GM21423 (cell line): ENCODE results near the gene TRPM5.

Source experiments
- ATAC-seq: cut with Tn5 transposase; IDR thresholded peaks from one replicate; pipeline ENCODE4 v1.9.1; 2021; ENCODE audit warnings: mild to moderate bottlenecking, moderate library complexity; ENCODE audit not compliant: unreplicated experiment

The TRPM5 gene

DNA sequence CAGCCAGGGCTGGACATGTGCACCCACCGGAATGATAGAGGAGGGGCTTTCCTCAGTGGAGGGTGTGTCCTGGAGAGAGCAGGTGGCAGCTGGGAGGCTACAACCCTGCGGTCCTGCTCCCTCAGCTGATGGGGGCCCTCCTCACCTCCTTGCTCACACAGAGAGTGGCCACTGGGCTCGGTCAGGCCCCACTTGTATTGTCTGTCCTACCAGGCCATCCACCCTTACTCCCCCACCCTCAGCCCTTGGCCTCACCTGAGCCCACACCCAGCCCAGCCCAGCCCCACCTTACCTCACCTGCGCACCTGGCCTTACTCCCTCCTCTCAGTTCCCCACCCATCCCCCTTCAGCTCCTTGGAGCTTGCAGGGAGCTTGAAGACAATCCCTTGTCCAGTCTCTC, 3.1 kb downstream of the TRPM5 start:
- ATAC-seq: no peak

DNA sequence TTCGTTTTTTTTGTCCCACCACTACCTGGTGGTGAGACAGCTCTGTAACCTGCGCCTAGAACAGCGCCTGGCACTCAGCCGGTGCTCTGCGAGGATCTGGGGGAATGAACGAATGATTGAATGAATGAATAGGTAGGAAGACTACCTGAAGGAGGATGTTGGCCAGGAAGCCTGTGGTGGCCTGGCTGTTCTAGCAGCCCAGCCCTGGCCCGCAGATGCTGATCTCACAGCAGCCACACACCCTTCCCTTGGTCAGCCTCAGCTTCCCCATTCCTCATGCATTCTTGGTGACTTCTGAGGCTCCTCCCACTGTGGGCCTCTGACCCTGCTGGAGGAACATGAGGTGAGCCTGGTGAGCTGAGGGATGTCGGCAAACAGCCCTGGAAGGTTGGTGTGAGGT, 3.7 kb downstream of the TRPM5 start:
- no peak for ATAC-seq

DNA sequence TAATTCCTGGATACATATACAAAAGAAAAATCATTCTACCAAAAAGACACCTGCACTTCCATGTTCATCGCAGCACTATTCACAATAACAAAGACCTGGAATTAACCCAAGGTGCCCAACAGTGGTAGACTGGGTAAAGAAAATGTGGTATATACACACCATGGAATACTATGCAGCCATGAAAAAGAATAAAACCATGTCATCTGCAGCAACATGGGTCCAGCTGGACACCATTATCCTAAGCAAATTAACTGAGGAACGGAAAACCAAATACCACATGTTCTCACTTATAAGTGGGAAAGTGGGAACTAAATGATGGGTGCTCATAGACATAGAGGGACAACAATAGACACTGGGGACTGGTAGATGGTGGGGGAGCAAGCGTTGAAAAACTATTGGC, 4.5 kb downstream of the TRPM5 start:
- no peak for ATAC-seq

DNA sequence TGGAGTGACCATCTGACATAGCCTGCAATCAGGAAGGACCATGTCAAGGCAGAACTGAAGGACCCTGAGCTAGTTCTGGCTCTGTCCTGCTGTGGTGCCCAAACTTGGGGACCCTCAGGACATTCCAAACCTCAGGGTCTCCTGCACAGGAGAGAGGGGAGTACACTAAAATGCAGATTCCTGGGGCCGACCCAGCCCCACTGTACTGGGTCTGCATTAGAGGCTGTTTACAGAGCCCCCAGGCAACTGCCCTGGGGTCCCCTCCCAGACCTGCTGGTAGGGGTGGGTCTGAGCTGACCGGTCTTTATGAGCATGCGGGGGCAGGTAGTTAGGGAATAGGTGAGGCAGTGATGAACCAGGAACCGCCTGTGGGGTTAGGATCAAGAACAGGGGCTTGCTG, 6.8 kb downstream of the TRPM5 start:
- ATAC-seq: no peak

DNA sequence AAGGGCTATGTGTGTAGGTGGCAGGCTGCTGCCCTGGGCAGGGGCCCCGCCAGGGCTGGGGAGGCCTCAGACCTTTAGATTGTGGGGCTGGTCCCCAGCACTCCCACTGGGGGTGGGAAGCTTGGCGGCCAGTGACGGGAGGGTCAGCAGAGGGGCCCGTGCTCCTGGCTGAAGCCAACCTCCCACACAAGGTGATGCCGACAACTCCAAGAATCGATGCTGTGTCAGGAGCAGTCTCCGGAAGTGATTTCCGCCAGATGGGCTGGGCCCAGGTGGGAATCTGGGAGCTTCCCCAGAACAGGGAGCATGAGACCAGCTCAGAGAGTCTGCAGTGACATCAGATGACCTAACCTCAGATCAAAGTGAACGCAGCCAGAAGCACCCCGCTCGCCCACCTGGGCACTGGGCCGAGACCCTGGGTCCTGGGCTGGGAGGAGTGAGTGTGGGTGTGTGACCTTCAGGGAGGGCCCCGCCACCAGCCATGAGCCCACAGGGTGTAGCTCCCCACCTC, 7.7 kb downstream of the TRPM5 start:
- ATAC-seq: no peak

DNA sequence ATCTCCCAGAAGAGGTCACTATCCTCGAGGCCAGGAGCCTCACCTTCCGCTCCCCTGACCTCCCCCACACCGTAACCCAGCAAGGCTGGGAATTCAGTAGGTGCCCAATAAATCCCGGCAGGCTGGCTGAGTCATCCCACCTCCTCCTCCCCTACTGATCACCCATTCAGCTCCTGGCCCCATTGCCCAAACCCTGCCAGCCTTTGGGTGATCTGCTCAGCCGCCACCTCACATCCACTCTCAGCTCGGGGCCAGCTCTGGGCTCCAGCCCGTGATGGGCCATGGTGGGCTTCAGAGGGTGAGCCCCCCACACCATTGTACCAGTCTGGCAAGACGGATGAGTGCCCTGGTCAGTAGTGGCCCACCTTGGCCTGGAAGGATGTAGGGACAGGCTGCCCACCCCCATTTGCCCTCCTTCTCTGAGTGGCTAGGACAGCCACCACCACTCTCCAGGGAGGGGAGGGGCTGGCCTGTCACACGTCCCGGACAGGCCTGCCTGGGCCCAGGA, 8.2 kb downstream of the TRPM5 start:
- ATAC-seq: no peak

DNA sequence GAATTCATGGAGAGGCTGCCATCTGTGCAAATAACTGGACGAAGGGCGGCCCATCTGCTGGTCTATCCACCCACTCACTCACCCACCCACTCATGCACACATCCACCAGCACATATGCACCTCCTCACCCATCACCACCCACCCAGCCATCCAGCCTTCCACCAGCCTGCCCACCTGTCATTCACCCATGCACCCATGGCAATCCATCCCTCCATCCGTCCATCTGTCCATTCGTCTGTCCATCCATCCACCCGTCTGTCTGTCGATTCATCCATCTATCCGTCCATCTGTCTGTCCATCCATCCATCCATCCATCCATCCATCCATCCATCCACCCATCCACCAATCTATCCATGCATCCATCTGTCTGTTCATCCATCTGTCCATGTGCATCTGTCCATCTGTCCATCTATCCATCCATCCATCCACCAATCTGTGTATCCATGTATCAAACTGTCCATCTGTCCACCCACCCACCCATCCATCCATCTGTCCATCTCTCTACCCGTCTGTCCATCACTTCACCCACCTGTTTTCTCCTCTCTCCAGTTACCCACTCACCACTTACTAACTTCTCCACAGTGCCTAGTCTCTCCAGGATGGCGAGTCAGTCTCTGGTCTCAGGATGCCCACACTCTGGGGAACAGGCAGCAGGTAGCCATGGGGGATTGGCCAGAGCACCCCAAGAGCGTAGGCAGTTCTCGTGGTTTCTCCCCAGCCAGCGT, 8.9 kb downstream of the TRPM5 start:
- no peak for ATAC-seq

DNA sequence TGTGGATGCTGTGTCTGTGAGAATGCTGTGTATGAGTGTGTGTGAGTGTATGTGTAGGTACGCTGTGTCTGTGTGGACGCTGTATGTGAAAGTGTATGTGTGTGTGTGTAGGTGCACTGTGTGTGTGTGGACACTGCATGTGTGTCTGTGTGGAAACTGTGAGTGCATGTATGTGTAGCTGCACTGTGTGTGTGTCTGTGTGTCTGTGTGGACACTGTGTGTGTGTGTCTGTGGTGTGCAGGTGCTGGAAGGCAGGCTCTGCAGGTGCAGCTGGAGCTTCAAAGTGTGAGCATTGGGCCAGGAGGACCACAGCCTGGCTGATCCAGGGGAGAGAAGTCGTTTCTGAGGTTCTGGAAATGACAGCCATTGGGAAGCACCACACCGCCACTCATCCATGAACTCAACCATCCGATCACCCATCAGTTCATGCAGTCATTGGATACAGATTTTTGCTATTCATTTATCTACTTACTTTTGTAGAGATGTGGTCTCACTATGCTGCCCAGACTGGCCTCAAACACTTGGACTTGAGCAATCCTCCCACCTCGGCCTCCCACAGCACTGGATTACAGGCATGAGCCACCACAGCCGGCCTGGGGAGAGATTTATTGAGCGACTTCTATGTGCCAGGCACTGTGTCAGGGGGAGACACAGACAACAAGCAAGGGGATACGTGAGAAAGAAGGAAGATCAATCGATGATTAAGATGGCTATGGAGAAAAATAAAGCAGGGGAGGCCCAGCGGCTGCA, 9.6 kb downstream of the TRPM5 start:
- no peak for ATAC-seq

DNA sequence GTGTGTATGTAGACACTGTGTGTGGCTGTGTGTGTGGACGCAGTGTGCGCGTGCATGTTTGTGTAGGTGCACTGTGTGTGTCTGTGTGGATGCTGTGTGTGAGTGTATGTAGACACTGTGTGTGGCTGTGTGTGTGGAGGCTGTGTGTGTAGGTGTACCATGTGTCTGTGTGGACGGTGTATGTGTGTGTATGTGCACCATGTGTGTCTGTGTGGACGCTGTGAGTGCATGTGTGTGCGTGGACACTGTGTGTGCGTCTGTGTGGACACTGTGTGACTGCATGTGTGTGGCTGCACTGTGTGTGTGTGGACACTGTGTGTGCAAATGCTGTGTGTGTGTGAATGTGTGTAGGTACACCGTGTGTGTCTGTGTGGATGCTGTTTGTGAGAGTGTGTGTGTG, 10.3 kb downstream of the TRPM5 start:
- no peak for ATAC-seq

DNA sequence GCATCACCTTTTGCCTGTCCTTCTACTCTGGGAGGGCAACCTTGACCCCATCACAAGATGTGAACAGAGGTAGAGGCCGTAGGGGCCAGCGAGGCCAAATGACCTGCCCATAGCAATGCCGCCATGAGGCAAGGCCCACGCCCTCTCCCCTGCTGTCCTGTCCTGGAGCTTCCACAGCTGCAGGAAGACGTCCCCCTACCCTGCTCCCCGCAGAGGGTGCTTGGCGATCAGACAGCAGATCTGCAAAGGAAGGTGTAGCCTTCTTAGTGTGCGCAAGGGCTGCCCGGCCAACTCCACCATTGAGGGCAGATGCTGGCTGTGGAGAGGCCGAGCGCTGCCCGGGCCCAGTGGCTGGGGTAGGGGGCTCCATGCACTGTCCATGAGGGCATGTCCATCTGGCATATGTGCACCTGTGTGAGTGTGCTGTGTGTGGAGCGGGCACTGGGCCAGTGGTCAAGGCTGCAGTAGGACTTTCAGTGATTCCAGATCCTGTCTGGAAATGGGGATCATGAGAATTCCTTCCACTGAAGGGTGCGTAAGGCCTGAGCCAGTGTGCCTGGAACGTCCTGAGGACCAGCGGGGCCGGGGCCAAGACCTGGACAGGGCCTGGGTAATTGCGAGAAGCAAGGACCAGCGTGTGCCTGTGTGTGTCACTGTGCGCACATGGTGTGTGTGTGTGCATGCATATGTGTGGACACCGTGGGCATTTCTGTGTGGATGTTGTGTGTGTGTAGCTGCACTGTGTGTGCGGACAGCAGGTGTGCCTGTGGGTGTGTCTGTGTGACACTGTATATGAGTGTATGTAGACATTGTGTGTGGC, 11.0 kb downstream of the TRPM5 start:
- ATAC-seq: no peak

DNA sequence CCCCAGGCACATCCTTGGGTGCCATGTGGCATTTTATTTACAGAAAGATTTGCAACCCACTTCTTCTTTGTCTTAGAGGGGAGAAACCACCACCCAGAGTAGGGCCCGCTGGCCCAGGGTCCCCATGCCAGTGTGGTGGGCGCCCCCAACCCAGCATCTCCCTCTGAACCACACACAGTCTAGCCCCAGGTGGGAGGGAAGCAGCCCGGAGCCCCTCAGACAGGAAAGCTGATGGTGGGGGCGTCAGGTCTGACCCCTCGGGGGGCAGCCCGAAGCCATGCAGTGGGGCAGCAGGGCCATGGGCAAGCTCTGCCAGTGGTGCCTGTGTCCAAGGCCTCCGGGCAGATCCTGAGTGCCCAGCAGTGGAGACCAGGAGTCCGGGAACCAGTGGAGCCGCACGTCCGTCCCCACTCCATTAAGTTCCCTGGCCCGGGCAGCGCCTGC, 11.7 kb downstream of the TRPM5 start:
- no peak for ATAC-seq

DNA sequence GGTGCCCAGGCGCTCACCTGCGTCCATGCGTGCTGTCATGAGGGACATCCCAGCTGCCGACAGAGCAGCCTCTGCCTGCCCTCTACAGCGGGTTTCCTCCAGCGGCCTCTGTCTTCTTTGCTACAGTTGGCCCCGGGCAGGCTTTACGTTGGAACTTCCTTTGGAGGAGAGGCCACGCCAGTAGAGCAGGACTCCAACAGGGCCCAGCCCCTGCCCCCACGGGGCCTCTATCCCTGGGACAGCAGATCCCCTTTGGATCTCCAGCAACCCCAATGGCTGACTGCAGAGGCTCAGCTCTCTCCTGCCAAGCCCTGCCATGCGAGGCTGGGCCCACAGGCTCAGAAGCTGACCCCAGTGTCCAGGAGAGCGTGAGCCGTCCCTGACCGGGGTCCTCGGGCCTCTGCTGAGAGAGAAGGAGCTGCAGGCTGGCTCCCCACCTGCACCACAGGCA, 12.1 kb downstream of the TRPM5 start:
- ATAC-seq: no peak

DNA sequence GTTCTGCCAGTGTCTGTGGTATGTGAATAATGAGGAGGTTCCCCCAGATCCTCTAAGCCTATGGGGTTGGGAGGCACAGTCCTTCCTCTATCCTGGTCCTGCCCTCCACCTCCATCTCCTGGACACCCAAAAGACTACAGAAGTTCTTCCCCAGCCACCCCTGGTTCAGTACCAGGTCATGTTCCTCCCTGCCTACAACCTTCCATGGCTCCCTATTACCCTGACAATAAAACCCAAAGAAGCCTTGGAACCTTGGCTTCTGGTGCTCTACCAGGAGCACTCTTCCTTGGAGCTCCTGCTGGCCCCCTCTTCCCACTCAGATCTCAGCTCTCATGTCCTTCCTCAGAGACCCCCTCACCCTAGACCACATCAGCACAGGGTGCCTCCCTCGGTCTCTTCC, 12.9 kb downstream of the TRPM5 start:
- no peak for ATAC-seq

DNA sequence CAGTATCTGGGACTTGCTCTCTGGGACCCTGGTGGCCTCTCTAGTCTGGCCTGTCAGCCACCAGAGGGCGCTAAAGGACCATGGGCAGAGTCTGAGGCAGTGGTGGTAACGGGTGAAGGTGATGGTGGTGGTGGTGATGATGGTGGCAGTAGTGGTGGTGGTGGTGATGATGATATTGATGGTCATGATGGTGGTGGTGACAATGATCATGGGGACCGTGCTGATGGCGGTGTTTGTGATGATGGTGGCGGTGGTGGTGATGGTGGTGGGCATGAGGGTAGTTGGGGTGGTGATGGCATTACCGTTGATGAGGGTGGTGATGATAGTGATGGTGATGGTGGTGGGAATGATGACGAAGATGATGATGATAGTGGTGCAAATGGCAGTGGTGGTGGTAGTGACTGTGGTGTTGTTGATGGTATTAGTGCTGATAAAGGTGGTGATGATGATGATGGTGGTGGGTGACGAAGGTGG, 16.0 kb downstream of the TRPM5 start:
- no peak for ATAC-seq

DNA sequence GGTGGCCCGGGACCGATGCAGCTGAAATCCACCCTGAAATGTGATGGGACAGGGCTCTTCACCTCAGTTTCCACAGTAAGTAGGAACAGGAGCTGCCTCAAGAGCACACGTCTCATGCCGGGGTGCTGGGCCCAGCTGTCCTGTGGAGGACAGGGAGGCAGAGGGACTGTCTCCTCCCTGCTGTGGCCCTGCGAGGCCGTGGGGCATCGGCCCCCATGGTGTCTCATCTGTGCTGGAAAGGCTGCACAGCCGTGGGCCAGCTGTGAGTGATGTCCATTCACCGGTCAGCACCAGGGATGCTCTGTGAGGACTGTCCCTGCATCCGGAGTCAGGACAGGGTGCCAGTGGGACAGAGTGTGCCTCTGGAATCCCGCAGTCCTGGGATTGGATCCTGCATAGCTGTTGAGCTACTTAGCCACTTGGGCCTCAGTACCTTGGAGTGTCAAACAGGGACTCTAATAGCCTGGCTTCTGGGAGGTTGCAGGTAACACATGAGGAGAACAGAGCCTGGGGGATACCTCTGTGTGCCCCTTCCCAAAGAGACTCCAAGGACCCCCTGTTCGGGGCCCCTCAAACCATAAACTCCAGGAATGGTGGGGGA, 16.5 kb downstream of the TRPM5 start:
- ATAC-seq: no peak

DNA sequence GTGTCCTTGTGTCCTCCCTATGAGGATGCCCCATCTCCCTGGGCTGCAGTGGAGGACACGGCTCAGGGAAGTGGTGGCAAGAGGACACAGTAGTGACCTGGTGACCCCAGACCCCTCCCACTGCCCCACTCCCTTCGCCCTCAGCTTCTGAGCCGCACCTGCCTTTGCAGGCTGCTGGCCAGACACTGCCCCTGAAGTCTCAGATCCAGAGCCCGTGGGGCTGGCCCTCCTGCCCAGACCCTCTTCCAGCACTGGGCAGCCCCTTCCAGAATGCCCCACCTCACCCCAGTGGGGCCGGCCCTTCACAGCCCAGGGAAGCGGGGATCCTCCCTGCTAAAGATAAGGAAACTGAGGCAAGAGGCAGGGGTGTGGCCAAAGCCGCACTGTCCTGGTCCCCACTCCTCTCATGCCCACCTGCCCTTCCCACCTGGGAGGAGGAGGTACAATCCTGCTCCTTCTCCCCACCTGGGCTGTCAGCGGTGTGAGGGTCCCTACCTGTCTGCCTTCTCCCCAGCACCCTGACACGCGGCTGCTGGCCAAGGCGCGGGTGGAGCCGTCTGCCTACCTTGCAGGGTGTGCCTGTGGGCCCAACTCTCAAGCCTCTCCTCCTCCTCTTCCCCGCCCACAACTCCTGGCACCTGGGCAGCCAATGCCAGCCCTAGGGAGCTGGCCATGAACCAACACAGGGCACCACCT, 17.3 kb downstream of the TRPM5 start:
- no peak for ATAC-seq

DNA sequence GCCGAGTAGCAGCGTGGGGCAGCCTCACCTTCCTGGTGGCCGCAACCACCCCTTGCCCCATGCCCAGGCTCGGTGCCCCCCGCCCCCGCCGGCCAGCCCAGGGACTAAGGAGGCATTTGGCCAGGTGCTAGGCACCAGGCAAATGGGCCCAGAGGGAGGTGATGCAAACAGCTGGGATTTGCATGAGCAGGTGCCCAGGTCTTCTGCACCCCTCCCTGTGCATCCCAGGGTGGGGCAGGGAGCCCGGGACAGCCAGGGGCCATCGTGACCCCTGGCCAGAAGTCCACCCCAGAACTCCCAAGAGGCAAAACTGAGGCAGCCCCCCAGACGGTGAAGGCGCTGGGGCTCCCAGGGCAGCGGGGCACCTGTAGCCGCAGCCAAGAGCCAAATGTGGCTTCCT, 18.1 kb downstream of the TRPM5 start:
- ATAC-seq: no peak

DNA sequence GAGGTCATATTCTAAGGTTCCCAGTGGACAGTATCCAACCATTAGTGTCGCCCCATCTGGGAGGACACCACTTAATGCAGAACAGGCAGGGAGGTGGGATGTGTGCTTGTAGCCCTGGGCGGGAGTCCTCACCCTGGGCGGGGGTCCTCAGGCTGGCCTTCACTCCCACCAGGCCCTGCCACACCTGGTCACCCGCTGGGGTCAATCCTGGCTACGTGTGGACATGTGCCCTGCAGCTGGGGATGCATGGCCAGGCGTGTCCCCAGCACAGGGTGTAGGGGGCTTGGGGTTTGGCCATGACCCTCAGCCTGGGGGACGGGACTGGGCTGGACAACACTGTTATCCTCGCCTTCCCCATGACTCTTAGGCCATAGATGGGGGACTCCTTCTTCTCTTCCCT, 18.8 kb downstream of the TRPM5 start:
- no peak for ATAC-seq

DNA sequence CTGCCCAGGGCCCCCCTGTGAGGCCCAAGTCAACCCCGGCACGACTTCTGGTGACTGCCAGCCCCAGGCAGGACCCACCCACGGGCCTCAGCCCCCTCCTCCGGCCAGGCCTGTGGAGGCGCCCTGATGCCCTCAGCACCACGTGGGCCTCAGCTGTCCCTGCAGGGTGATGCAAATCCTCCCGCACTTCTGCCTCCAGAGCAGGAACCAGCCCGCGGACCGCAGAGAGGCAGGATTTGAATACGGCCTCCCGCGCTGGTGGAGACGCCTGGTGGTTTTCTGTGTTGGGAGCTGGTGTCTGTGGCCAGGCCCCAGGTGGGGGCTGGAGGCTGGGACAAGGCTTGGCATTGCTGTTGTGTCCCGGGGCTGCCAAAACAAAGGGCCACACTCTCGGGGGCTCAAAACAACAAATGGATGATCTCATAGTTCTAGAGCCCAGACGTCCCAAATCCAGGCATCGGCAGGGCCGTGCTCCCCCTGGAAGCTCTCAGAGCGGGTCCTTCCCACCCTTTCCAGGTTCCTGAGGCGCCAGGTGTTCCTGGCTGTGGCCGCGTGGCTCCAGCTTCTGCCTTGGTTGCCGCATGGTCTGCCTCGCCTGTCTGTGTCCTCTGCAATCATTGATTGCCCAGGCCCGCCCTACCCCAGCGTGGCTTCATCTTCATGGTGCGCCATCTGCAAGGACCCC, 19.4 kb downstream of the TRPM5 start:
- ATAC-seq: no peak
